Spinal cord (tissue), 10 donors: ENCODE results near the gene AVPI1. TPM values are rescaled to one million over a fixed set of nuclear protein-coding genes. Genes with fewer than 3 reads are reported as not detected.

Source experiments
- DNase-seq, 6 donors: peaks; one replicate each; pipeline versions ENCODE4 v3.0.0 to v3.0.0-alpha.2; 2013 to 2015; ENCODE audit warnings: low spot score in 6 of 6, low read depth in 4 of 6
- H3K27ac ChIP-seq: one replicate; pipeline ENCODE4 v1.5.1; 2013; ENCODE audit warnings: low read depth, low read length, control low read depth
- H3K27me3 ChIP-seq: one replicate; pipeline ENCODE4 v1.6.1; 2013; ENCODE audit warnings: low read length; ENCODE audit not compliant: control insufficient read depth, insufficient read depth
- H3K36me3 ChIP-seq: one replicate; pipeline ENCODE4 v1.6.1; 2013; ENCODE audit warnings: low read length; ENCODE audit not compliant: control insufficient read depth, insufficient read depth
- H3K4me1 ChIP-seq: one replicate; pipeline ENCODE4 v1.6.1; 2013; ENCODE audit warnings: low read length; ENCODE audit not compliant: control insufficient read depth, insufficient read depth
- H3K4me3 ChIP-seq: one replicate; pipeline ENCODE4 v1.5.1; 2013; ENCODE audit warnings: low read depth, low read length, control low read depth
- H3K9me3 ChIP-seq: one replicate; pipeline ENCODE4 v1.6.1; 2013; ENCODE audit warnings: low read length; ENCODE audit not compliant: control insufficient read depth, insufficient read depth
- WGBS: methylation state at CpG from one replicate; pipeline ENCODE4 v1.1.5; 2013; ENCODE audit warnings: missing lambda C conversion rate; ENCODE audit not compliant: insufficient coverage; 5-methylcytosine and 5-hydroxymethylcytosine counted together
- polyA plus RNA-seq, 2 donors: library from polyadenylated mRNA; unstranded; fragments of 120-200 nt; gene quantifications; one replicate each; pipeline ENCODE4 v1.2.1, GENCODE V29; 2013; ENCODE audit not compliant: insufficient read length in 2 of 2
- total RNA-seq, 2 donors: library from RNA; depleted of rRNA in 1 of 2; stranded (reverse); fragments of 120-200 nt in 1 of 2; fragments of >200 nt in 1 of 2; gene quantifications; one replicate each; pipeline versions ENCODE4 v1.2.3 to v1.2.4, GENCODE V29; 2013 to 2014
- donor health status: healthy.

AVPI1 gene
- total and polyA plus RNA-seq, 4 donors, result 8.2 to 18.7 (median 13.4) TPM

GRCh38 chr10:97713339-97713825, 26.3 kb upstream of the AVPI1 start, which contains the start of gene MARVELD1:
Gene MARVELD1 (plus strand): TSS chr10:97713730. CDS start chr10:97713877, 147 bp downstream.
- Histone ChIP-seq H3K27me3 (peaks cover 4% of the 10 kb centered on the region), H3K9me3 (no peaks in the 10 kb centered on the region), H3K27ac (peak within 1 kb of the TSS; percentile 88), H3K4me3 (peak within 1 kb of the TSS; percentile 69), H3K36me3 (peaks cover 3% of the 10 kb centered on the region), H3K4me1 (peaks cover 41% of the 10 kb centered on the region)
- 2% methylated on average over 37 of the region's 37 CpGs for WGBS
- peak in 3 of 6 donors; percentile 61 to 94 (median 93) for DNase-seq

DNA sequence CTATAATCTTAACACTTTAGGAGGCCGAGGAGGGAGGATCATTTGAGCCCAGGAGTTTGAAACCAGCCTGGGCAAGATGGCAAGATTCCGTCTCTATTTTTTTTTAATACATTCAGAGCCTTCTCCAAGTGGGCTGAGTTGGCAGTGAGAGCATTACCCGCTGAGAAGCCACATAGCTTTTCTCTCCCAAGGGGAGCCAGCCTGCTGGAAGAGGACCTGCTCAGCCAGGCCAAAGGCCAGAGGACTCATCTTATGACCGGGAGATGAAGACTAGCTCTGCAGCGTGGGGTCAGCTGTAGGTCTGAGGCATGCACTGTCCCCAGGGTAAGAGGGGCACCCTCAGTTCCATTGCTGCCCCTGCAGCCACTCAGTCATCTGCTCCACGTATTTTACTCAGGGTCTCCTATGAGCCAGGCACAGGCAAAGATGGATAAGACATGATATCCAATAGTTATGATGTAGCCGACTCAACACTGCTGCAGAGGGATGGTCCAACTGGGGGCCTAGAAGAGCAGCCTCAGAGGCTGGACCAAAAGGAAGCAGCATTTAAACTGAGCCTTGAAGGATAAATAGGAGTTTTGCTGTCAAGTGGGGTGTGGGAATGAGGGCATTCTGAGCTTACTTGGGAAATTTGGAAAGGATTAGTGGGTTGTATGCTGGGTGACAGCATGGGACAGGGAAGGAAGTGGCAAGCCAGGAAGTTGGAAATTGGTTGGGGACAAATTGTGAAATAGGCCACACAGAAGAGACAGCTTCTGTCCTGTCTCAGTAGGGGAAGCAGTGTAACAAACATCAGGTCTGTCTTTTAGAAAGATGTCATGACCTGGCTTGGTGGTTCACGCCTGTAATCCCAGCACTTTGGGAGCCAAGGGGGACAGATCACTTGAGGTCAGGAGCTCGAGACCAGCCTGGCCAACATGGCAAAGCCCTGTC, 24.9 kb upstream of the AVPI1 start:
- peaks cover 32% of the 10 kb centered on the region for H3K4me1 ChIP-seq
- H3K27ac ChIP-seq, result no peak overlapping the region
- H3K36me3 ChIP-seq, result peaks cover under 1% of the 10 kb centered on the region
- no peak overlapping the region for H3K4me3 ChIP-seq
- DNase-seq, result no peak
- peaks cover 4% of the 10 kb centered on the region for H3K27me3 ChIP-seq
- WGBS, result 87% methylated on average over 5 of the region's 9 CpGs
- no peaks in the 10 kb centered on the region for H3K9me3 ChIP-seq

GRCh38 chr10:97708976-97709946, 22.2 kb upstream of the AVPI1 start:
- Histone ChIP-seq H3K4me3 (no peak overlapping the region), H3K36me3 (no peaks in the 10 kb centered on the region), H3K9me3 (no peaks in the 10 kb centered on the region), H3K27ac (no peak overlapping the region), H3K4me1 (peaks cover 14% of the 10 kb centered on the region), H3K27me3 (no peaks in the 10 kb centered on the region)
- peak in 3 of 6 donors; percentile 43 to 83 (median 77) for DNase-seq
- WGBS, result 49% methylated on average over 16 of the region's 18 CpGs

GRCh38 chr10:97708167-97708566, 21.1 kb upstream of the AVPI1 start:
- no peak for DNase-seq
- H3K27me3 ChIP-seq, result no peaks in the 10 kb centered on the region
- WGBS, result 44% methylated on average over 2 of the region's 2 CpGs
- H3K27ac ChIP-seq, result no peak overlapping the region
- no peaks in the 10 kb centered on the region for H3K9me3 ChIP-seq
- peaks cover 10% of the 10 kb centered on the region for H3K4me1 ChIP-seq
- no peak overlapping the region for H3K4me3 ChIP-seq
- H3K36me3 ChIP-seq, result no peaks in the 10 kb centered on the region

DNA sequence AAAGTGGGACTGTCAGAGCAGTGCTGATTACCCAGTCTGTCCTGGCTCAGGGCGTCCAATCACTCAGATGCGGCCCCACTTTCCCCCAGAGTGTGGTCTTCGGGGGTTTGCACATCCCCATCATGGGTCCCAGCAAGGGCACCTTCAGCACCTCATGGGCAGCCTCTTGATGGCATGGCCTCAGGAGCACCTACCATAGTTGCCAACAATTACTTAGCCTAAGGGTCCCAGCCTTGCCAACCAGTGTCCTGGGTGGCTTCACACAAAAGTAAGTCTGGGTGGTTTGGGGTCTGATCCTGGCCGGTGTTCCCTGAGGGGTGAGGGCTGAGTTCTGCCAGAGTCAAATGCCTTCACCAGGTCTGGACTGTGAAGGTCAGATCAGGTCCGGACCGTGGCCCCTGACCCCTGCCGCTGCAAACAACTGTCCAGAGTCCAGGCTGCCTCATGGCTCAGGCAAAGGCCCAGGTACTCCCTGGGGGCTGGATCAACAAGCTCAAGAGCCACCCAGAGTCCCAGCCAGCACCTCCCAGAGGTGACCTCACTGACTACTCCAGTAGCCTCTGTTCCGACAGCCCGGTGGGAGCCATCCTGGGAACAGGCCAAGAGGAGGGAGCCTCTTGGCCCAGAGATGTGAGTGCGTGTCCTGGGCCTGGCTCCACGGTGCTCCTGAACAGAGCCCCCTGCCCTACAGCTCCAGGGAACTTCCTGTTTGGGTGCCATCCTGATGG, 20.3 kb upstream of the AVPI1 start:
- Histone ChIP-seq H3K4me1 (peaks cover 6% of the 10 kb centered on the region), H3K27ac (no peak overlapping the region), H3K4me3 (no peak overlapping the region), H3K9me3 (no peaks in the 10 kb centered on the region), H3K36me3 (no peaks in the 10 kb centered on the region), H3K27me3 (no peaks in the 10 kb centered on the region)
- 76% methylated on average over 11 of the region's 11 CpGs for WGBS
- DNase-seq, result no peak

DNA sequence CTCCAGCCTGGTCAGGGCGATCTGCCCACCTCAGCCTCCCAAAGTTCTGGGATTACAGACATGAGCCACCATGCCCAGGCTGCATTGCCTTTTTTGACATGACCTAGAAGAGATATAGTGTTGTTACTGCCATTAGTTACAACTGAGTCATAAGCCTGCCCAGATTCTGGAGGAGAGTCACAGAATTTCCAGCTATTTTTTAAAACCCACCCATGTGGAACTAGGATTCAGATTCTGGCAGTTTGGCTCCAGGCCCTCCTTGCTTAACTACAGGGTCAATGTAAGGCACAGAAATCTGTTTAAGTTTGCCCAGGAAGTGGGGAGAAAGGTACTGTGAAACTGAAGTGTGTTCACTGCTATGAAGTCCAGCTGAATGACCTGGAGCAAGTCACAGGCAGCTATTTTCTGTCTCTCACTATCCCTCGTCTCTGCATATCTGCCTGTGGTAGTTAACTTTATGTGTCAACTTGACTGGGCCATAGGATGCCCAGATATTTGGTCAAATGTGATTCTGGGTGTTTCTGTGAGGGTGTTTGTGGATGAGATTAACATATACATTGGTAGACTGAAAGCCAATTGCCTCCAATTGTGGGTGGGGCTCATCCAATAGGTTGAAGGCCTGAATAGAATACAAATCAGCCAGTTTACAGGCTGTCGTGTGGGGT, 18.1 kb upstream of the AVPI1 start:
- H3K27ac ChIP-seq, result no peak overlapping the region
- no peaks in the 10 kb centered on the region for H3K27me3 ChIP-seq
- no peaks in the 10 kb centered on the region for H3K36me3 ChIP-seq
- H3K9me3 ChIP-seq, result no peaks in the 10 kb centered on the region
- WGBS, result 100% methylated on average over 1 of the region's 3 CpGs
- peaks cover 6% of the 10 kb centered on the region for H3K4me1 ChIP-seq
- no peak for DNase-seq
- H3K4me3 ChIP-seq, result no peak overlapping the region

GRCh38 chr10:97704341-97704740, 17.3 kb upstream of the AVPI1 start:
- no peaks in the 10 kb centered on the region for H3K36me3 ChIP-seq
- peaks cover 6% of the 10 kb centered on the region for H3K4me1 ChIP-seq
- H3K27me3 ChIP-seq, result no peaks in the 10 kb centered on the region
- no peak for DNase-seq
- H3K27ac ChIP-seq, result no peak overlapping the region
- no peaks in the 10 kb centered on the region for H3K9me3 ChIP-seq
- H3K4me3 ChIP-seq, result no peak overlapping the region
- 88% methylated on average over 1 of the region's 1 CpG for WGBS

DNA sequence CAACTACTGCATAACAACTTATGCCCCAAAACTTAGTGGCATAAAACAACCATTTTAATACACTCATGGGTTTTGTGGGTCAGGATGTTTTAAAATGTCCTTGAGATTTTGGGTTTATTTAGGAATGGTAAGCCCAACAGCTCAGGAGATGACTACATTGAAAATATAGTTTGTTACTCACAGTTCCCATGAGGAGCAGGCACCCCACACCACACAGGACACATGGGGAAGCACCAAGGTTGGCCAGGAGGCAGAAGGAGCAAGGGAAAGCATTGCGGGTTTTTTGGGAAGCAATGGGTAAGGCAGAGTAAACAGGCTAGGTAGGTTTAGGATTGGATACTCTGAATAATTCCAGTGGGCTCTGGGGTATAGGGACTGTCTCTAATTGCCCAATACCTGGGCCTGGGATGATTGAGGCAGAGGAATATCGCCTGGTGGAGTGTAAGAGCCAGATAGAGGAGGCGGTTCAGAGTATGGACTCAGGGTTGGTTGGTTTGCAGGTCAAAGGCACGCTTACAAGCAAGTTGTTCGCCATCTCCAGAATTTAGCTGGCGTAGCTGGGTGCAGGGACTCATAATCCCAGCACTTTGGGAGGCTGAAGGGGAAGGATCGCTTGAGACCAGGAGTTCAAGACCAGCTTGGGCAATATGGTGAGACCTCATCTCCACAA, 16.5 kb upstream of the AVPI1 start:
- H3K36me3 ChIP-seq, result no peaks in the 10 kb centered on the region
- no peaks in the 10 kb centered on the region for H3K27me3 ChIP-seq
- no peaks in the 10 kb centered on the region for H3K9me3 ChIP-seq
- WGBS, result 75% methylated on average over 6 of the region's 7 CpGs
- DNase-seq, result no peak
- H3K27ac ChIP-seq, result no peak overlapping the region
- H3K4me1 ChIP-seq, result peaks cover 6% of the 10 kb centered on the region
- H3K4me3 ChIP-seq, result no peak overlapping the region
